H7 (cell line): ENCODE data around the gene CYP39A1. TPM values are rescaled to one million over a fixed set of nuclear protein-coding genes. Genes with fewer than 3 reads are reported as not detected.

ENCODE experiments used
- DNase-seq: peaks from one replicate; pipeline ENCODE4 v3.0.0; 2012
- H3K27me3 ChIP-seq: 2 replicates; pipeline ENCODE4 v1.6.0; 2011; ENCODE audit warnings: mild to moderate bottlenecking, low read length; ENCODE audit not compliant: control insufficient read depth, insufficient read depth
- H3K36me3 ChIP-seq: replicated peaks from 2 replicates; pipeline ENCODE4 v1.5.1; 2011; ENCODE audit warnings: low read length; ENCODE audit not compliant: control insufficient read depth, insufficient read depth
- H3K4me3 ChIP-seq: 2 replicates; pipeline ENCODE4 v1.5.1; 2011; ENCODE audit warnings: low read depth, mild to moderate bottlenecking, control low read depth, low read length, moderate library complexity; ENCODE audit not compliant: insufficient read depth
- total RNA-seq: library from RNA; depleted of rRNA; stranded (reverse); fragments of >200 nt; shearing (Covaris generic); gene quantifications from 2 replicates; pipeline ENCODE4 v1.2.3, GENCODE V29; 2014

CYP39A1 gene
- total RNA-seq, 1 experiment from 2014 or later = 0.38 TPM

- Histone ChIP-seq H3K4me3 (no peak overlapping the region), H3K36me3 (no peaks in the 10 kb centered on the region), H3K27me3 (no peaks in the 10 kb centered on the region)
- no peak for DNase-seq
Measured at GRCh38 chr6:46530896-46531295, 121.7 kb downstream of the CYP39A1 start.

DNA sequence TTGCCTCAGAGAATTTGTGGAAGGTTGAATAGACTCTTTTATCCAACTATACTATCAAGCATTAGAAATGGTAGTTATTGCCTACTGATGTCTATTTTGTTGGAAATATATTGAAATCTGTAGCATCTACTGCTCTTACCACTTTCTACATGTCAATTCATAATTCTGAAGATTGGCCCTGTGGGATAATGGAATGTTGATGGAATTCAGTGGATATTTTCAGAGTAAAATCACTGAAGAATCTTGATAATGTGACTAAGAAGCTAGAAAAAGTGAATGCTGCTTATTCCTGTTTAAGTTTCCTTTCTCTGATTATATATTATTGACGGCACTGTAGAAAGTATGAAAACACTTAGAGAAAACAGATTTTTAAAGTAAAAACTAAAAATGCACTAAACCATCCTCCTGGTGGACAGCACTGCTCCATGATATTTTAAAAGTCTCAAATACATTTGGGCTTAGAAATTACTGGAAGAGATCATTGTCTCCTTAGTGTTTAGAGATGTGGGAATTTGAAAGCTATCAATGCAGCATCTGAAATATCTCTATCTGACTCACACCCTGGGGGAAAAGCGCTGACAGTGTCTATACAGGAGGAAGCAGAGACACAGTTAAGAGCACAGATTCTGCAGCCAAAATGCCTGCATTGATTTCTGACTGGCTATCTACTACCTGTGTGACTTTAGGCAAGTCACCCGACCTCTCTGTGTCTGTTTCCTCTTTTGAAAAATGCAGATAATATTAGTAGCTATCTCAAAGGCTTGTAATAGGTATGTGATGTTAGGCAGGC lies 123.5 kb downstream of the CYP39A1 start:
- Histone ChIP-seq H3K36me3 (no peaks in the 10 kb centered on the region), H3K4me3 (no peak overlapping the region), H3K27me3 (no peaks in the 10 kb centered on the region)
- DNase-seq = no peak

DNA sequence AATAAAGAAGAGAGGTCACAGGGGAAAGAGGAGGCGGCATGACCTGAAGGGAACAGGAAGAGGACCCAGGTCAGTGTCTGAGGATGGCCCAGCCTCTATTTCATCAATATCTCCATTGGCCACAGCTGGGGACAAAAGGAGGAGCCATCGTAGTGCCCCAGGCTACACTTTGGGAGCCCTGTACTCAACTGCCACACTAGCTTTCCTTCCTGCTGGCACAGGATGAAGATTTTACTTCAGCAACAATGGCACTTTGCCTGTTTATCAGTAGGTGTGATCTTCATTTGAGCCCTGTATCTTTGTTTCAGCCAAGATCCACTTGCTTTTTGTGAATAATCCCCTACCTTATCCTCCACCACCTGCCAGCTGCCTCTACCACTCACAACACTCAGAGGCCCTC lies 126.0 kb downstream of the CYP39A1 start:
- no peaks in the 10 kb centered on the region for H3K36me3 ChIP-seq
- H3K4me3 ChIP-seq = no peak overlapping the region
- no peak for DNase-seq
- no peaks in the 10 kb centered on the region for H3K27me3 ChIP-seq

- Histone ChIP-seq H3K27me3 (no peaks in the 10 kb centered on the region), H3K4me3 (no peak overlapping the region), H3K36me3 (no peaks in the 10 kb centered on the region)
- no peak for DNase-seq
Measured at GRCh38 chr6:46525583-46525982, 127.0 kb downstream of the CYP39A1 start.

DNA sequence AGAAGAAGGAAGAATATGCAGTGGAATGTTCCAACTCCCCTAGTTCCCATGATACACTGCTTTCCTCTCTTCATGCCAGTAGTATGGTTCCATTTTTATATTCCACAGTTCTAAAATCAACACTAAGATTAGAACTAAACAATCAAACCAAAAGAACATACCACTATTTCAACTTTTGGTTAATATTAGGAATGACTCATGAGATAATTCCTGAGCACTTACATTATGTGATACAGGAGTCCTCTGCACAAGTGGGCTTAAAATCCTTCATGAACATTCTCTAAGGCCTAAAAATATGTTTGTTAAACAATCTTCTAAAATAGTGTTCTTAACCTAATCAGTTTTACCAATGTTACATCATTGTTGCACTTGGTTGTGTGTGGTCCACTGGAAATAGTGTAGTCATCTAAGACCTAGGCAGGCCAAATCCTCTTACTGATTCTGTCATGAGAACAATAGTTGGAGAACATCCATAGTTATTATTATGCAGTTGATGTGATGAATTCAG lies 131.1 kb downstream of the CYP39A1 start:
- Histone ChIP-seq H3K4me3 (no peak overlapping the region), H3K36me3 (no peaks in the 10 kb centered on the region), H3K27me3 (no peaks in the 10 kb centered on the region)
- DNase-seq = no peak

DNA sequence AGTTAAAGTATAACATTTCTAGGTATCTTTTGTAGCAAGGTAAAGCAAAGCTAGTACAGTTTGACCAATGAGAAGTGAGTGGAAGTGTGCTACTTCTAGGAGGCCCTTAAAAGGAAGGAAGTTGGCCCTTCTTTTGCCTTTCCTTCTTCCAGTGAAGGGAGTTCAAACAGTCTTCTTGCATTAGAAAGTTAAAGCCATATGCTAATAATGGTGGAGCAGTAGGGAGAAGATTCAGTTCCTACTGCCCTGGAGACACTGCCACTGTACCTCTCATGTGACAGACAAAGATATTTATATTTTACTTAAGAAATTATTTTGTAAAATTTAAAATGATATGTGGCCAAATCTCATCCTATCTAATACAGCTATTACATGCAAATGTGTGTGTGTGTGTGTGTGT lies 135.4 kb downstream of the CYP39A1 start:
- H3K4me3 ChIP-seq = no peak overlapping the region
- no peaks in the 10 kb centered on the region for H3K27me3 ChIP-seq
- H3K36me3 ChIP-seq = no peaks in the 10 kb centered on the region
- DNase-seq = no peak

DNA sequence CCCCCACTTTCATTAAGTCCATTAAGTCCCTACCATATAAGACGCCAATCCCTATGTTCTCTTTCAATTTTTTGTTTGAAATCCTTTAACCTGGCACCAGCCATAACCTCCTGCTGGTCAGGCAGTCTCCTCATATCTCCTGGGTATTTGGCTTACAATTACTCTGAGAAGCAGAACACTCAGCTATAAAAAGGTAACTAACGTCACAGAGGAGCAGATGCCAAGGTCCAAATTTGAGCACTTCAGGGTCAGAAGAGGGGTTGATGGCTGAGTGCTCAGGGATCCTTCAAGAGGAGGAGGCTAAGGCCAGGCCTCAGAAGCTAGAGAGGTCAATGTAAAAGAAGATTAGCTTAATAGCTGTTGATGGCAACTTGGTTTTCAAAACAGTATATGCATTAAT lies 139.1 kb downstream of the CYP39A1 start:
- H3K27me3 ChIP-seq = no peaks in the 10 kb centered on the region
- H3K4me3 ChIP-seq = no peak overlapping the region
- no peaks in the 10 kb centered on the region for H3K36me3 ChIP-seq
- no peak for DNase-seq

- H3K36me3 ChIP-seq = no peaks in the 10 kb centered on the region
- no peak for DNase-seq
- H3K27me3 ChIP-seq = no peaks in the 10 kb centered on the region
- H3K4me3 ChIP-seq = no peak overlapping the region
Measured at GRCh38 chr6:46511320-46511719, 141.3 kb downstream of the CYP39A1 start.

DNA sequence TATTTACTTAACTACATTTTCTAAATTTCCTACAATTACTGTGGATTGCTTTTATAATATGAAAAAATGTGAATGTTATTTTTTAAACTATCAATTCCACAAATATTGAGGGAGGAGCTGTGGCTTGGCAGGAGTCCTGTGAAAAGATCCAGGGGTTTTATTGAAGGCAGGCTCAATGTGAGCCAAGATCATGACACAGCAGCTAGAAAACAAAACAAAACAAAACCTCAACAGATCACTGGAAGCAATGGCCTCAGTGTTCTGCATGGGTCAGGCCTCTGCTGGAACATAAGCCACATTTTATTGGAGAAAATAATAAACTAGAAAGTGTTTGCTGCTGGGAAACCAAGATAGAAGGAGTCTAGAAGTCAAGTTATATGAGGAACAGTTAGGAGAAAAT lies 142.0 kb downstream of the CYP39A1 start:
- no peak for DNase-seq
- no peaks in the 10 kb centered on the region for H3K27me3 ChIP-seq

GRCh38 chr6:46509981-46510510 lies 142.6 kb downstream of the CYP39A1 start:
- Histone ChIP-seq H3K27me3 (no peaks in the 10 kb centered on the region), H3K4me3 (no peak overlapping the region), H3K36me3 (no peaks in the 10 kb centered on the region)
- DNase-seq = no peak

More for the DNA sequence above, 142.0 kb downstream of the CYP39A1 start:
- no peaks in the 10 kb centered on the region for H3K36me3 ChIP-seq
- H3K4me3 ChIP-seq = no peak overlapping the region

DNA sequence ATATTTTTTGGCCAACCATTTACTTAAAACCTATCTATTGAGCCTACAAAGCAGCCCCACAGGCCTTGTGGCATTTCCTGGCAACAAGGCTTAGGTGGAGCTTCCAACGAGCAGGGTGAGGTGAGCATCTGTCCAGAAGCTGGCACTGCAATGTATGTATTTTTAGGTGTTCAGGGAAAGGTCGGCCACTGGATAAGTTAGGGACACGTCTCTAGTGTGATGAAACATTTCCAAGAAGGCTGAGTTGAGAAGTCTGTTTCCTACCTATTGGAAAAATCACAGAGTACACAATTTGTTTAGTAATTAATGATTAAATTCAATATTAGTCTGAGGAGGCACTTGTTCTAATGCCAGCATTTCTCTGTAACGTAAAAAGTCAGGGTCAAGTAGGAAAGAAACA lies 143.6 kb downstream of the CYP39A1 start:
- Histone ChIP-seq H3K36me3 (no peaks in the 10 kb centered on the region), H3K27me3 (no peaks in the 10 kb centered on the region), H3K4me3 (no peak overlapping the region)
- DNase-seq = no peak

- no peak for DNase-seq
- Histone ChIP-seq H3K36me3 (no peaks in the 10 kb centered on the region), H3K4me3 (no peak overlapping the region), H3K27me3 (no peaks in the 10 kb centered on the region)
Measured at GRCh38 chr6:46507426-46507825, 145.2 kb downstream of the CYP39A1 start.

DNA sequence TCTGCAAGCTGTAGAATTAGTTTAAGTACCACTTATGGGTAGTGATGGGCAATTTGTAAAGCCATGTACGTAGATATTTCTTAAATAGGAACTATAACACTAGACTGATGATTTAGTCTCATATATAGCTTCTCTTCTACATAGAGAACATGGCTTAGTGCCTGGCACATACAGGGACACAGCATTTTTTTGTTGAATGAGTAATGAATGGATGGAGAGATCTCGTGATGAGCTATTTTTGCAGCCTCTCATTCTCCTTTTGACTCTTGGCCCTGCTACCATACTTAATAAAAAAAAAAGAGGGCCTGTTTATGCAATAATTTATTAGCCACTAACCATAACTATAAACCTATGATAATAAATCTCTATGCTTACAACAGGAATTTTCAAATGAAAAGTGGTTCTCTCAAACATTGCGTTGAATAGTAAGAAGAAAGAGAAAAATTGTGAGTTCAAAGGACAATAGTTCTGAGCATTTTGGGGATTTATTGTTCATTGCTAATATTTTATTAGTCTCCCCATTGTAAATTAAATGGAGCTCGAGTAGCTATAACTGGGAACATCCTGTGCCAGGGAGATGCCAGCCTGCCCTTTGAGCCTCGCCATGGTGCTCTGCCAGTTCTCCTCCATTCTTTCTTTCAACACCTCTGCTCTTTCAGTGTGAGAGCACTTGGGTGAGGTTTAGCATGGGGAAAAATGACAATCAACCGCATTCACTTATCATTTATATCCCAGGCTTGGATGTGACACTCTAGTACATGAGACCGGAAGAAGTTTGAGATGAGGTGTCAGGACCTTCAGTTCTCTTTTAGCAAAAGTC lies 146.7 kb downstream of the CYP39A1 start:
- DNase-seq = no peak

DNA sequence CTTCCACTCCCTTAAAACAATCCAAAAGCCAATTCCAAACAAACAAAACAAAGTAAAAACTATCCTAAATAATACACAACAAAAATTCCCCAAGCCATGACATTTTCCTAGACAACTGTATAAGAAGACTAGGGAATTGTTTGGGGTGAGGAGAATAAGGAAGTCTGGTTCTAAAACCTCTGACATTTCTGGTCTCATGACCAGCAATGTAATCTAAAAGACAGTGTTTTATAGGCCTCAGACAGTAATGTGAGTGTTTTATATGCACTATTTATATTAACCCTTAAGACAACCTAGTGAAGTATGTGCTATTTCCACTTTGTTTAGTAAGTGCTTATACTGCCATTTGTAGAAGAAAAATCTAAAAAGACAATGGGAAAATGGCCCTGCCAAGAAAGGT lies 148.4 kb downstream of the CYP39A1 start:
- no peaks in the 10 kb centered on the region for H3K36me3 ChIP-seq
- DNase-seq = no peak
- H3K27me3 ChIP-seq = no peaks in the 10 kb centered on the region
- no peak overlapping the region for H3K4me3 ChIP-seq

More for the DNA sequence above, 146.7 kb downstream of the CYP39A1 start:
- H3K27me3 ChIP-seq = no peaks in the 10 kb centered on the region
- no peaks in the 10 kb centered on the region for H3K36me3 ChIP-seq
- no peak overlapping the region for H3K4me3 ChIP-seq
